Fibroblast of skin of right biceps (primary cell): ENCODE data around the gene USP6NL.

ENCODE experiments used
- DNase-seq: peaks from one replicate; pipeline ENCODE4 v3.0.0-alpha.2; 2013

The USP6NL gene

DNA sequence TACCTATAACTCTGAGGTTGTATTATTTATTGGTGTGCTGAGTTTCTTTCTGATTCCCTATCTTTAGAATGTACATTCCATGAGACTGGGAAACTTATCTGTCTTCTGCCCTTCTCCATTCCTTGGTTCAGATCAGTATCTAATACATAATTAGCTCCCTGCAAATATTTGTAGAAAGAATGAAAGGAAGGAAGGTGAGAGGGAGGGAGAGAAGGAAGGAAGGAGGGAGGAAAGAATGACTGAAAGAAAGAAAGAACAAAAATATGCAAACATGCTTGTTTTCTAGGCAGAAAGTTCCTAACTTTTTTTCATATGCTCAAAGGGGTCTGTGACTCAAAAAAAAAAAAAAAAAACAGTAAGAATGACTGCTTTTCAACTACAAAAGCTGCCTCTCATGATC lies 3.9 kb upstream of the USP6NL start:
- no peak for DNase-seq

DNA sequence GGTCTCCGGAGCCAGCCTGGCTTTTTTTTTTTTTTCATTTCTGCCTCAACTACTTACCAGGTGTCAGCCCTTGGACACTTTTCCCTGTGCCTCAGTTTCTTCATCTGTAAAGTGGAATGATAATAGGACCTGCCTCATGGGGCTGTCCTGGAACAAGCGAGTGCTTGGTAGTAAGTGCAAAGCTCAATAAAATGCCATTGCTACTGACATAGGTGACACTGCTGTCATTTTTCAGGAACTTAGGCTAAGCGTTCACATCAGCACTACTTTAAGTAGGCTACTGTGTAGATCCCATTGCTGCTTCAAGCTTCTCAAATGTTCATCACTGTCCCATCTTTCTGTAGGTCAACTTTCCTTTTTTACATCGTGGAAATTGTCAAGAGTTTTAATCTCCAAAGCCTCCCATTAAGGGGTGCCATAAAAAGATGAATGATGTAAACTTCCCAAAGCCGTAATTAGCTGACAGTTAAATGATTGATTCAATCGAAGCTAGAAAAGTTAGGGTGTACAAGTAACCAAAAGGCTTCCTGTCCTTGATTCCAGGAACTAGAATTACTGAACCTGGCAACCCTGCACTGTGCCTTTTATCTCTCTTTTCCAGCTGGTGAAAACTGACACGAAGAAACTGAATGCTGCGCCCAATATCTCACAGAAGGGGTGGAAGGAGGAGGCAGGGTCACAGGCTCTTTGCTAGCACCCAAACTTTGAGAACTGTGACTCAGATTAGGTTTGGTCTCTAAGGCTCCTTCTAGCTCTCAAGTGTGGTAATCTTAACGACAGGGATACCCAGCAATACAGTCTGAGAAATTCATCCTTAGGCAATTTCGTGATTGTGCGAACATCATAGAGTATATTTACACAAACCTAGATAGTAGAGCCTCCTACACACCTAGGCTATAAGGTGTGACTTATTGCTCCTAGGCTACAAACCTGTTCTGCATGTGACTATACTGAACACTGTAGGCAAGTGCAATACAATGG lies 861 bp upstream of the USP6NL start:
- DNase-seq = no peak

DNA sequence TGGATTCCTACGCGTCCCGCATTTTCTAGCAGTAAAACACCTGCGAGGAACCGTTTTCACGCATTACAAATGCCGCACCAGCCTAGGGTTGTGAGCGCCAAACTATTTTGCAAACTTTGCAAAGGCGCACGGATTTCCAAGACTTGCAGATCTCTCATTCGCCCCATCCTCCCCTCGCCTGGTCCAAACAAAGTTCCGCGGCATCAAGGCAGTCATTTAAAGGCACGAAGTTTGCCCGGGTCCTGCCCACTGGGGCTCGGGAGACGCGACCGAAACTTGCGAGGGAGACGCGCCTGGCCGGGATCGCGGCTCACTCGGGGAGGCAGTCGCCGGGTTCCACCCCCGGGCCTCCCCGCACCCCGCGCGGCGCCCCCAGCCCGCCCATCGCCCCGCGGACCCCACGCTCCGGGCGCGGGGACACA lies 613 bp downstream of the USP6NL start:
- DNase-seq = peak; percentile 36

DNA sequence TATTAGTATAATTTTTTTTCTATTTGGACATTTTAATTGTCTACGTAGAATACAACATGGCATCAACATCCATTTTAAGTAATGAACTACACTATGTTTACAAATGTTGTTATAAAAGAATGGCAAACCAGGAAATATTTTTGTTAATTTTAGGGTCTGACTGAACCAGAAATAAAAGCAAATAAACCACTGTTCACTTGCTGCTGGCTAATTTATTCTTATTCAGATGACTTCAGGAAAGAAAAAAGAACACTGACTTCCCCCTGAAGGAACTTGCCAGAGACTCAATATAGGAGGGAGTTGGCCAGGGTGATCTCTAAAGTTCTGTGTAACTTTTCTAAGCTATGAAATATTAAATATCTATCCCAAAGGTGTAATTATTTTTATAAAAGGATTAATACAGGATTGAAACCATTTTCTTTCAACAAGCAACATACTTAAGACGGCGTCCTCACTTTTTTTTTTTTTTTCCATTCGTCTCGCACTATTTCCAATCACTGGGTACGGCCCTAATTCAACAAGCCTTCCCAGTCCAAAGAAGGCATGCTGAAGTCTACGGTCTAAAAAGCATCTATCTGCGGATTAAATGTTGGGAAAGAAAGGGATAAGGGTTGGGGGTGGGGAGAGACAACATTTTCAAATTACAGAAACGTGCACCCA lies 1.2 kb downstream of the USP6NL start:
- no peak for DNase-seq

DNA sequence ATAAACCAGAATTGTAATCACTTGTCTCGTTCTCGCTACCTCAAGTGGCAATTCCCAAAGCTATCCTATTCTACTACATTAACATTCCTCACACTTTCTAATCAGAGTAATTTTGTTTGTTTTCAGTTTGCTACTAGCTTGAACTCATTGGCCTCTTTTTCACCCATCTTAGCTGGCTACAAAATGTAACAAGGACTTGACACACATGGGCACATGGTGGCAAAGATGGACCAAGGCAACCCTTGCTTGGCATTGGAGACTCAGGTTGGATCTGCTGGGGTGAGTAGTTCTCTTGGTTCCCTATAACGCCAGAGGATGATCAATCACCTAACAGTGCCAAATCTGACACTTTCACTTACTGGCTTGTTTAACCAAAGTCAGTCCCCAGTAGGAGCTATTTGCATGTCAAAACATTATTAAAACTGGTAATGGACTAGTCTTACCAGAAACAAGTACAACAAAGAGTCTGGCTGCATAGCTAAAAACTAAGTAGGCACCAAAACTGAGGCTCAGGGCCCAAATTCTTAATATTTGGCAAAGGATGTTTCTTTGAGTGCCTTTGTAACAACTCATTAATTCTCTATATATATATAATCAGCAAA lies 1.9 kb downstream of the USP6NL start:
- DNase-seq = no peak

DNA sequence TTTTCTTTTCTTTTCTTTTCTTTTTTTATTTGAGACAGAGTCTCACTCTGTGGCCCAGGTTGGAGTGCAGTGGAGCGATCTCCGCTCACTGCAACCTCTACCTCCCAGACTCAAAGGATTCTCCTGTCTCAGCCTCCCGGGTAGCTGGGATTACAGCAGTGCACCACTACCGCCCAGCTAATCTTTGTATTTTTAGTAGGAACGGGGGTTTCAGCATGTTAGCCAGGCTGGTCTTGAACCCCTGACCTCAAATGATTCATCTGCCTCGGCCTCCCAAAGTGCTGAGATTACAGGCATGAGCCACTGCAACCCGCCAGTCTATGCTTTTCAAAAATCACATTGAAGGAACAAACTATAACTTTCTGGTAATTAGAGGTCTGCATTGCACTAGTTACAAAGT lies 2.4 kb downstream of the USP6NL start:
- no peak for DNase-seq

DNA sequence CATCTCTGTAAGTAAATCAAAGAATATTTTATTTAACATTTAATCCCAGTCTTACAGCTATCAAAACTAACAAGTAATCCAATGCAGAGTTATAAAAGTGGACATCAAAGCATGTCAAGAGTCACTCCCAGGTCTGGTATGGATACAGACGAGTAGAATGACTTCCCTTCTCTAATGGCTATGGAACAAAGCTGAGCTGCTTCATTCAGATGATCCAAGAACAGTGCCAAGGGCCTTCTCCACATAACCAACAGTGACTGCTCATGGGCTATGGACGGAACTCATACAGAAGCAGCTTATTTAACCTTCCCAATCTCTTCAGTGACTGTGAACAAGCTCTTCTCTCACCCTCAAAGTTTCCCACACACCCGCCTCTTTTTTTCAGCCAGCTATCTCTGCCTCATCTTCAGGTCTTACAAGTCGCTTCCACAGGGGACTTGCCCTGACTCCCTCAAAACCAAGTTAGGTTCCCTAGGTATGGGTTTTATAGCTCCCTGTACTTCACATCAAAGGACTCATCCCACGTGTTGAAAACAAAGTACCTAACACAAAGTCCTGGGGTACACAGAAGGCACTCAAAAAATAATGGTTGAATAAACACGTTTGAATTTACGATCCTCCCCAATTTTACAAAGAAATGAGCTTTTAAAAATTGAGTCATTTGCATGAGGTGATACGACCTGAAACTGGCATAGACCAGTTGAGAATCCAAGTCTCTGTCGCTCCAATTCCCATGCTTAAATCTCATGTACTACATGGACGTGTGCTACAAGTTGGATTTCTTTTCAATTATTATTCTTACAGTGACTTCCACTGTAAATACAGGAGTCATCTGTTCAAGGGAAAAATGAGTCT lies 3.1 kb downstream of the USP6NL start:
- DNase-seq = no peak

DNA sequence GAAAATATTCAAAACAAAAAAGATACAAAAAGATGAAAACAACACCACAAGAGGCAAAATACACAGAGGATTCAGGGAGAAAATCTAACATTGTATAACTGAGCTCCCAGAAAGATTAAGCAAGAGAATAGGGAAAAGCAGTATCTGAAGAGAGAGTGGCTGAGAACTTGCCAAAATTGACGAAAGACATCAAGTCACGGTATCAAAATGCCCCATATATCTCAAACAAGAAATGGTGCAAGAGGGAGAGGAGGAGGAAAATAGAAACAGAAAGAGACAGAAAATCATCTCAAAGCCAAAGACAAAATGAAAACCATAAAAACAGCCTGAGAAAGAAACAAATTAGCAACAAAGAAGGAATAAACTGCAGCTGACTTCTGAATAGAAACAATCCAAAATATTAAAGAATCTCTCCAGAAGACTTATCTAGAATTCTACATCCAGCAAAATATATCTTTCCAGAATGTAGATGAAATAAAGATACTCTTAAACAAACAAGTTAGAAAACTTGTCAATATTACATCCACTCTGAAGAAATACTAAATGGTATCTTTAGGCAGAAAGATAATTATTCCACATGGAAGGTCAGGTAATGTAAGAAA lies 5.5 kb downstream of the USP6NL start:
- no peak for DNase-seq

DNA sequence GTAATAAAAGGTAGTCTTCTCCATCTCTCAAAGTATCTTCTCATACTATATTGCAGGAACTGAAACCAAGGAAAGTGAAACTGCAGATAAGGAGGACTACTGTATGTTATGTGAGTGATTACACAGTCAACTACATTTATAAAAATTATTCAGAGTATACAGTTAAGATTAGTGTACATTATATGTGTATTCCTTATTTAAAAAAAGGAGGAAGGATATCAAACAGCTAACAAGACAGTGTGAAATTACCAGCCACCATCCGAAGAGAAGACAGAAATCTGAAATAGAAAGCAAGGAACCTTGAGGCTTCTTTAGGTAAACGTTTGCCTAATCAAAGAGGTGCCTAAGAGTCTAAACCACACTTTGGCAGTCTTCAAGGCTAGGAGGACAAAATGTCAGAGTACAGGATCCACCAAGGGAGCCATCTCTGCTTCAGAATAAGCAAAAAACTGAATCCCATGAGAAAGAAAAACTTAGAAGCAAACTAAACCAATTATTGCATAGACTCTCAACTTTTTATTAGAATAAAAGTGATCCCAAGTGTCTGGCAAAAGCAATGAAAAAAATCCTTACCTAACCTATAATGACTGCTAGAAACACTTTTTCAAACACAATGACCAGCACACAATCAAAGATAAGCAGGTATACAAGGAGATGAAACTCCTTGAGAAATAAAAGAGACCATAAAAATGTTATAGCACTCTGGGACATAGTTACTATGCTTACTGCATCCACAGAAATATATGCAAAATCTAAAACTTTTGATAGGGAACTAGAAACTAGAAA lies 6.4 kb downstream of the USP6NL start:
- no peak for DNase-seq

DNA sequence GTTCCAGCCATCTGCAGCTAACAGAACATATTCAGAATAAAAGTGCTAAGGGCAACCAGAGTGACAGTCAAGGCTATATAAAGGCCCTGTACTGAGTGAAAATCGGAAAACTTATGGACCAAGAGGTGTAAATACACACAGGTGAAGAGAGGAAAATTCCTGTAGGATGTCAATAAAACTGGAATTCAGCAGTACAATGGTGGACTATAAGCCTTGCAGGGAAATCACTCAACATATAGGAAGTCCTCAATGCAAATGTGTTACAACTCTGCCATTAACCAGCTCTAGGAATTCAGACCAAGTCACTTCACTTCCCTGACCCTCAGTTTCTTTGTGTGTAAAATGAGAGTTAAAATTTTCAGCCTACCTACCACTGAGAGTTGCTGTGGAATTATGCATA lies 7.7 kb downstream of the USP6NL start:
- DNase-seq = no peak

DNA sequence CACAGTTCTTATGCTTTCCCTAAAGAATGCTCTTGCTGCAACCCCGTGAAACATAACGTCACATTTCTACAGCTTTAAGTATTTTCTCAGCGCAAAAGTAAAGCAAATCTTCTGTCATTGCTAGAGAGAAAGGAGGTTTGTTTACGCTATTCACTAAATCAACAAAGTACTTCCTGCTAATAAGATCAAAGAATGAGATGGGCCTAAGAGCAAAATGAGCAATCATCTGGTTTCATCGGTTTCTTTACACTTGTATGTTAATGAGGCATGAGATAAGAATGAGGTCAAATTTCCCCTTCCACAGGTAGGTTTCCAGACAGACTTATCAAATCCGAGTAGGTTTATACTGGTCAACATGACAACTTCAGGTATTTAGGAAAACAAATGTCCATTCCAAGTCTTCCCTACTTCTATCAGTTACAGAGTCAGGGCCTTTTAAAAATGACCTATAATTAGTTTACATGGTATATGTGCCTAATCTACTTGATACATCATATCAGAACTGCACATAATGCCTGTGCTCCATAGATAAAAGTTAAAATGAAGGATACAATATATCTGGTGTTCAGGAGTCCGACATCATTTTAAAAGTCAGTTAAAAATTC lies 8.4 kb downstream of the USP6NL start:
- no peak for DNase-seq

DNA sequence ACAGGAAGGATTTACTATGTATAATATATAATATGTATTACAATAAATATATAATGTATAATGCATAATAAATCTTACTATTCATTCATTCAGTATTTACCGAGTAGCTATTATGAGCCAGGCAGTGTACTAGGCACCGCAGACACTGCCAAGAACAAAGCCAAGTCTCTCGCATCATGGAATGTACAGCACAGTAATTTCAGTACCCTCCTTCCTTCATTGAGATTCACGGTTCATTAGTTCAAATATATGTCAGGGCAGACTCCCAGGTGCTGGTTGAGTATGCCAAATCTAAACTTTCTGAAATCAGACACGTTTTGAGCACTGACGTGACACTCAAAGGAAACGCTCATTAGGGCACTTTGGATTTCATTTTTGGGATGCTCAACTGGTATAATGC lies 9.1 kb downstream of the USP6NL start:
- DNase-seq = no peak

DNA sequence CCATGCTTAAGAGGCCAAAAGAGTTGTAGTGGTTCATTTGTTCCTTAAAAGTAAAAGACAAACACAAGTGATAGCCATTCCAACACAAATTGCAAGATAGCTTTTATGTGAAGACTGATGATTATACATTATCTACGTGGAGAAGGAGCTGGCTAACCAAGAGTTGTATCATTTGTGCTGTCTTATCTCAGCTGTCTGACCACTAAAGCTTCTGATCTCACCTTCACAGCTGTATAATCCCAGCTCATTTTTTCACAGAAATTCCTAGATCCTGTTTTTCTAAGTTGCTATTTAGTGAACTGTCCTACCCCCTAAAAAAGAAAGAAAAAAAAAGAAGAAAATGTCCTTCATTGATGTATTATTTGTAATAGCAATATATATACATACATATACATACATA lies 9.8 kb downstream of the USP6NL start:
- no peak for DNase-seq

DNA sequence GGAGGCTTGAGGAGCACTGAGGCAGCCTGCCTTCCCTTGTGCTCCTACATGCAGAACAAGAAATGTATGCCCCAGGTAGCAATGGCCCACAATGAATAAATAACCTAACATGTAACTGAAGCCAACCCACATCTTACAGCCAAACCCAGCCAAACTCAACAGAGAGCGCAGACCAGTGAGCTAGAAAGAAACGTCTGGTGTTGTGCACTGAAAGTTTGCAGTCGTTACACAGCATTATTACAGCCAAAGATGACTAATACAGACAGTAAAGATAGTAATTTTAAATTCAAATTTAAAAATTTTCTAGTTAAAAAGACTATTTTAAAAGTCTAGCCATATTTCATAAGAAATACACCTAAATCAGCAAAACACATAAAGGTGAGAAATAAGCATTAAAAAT lies 11.2 kb downstream of the USP6NL start:
- DNase-seq = no peak

DNA sequence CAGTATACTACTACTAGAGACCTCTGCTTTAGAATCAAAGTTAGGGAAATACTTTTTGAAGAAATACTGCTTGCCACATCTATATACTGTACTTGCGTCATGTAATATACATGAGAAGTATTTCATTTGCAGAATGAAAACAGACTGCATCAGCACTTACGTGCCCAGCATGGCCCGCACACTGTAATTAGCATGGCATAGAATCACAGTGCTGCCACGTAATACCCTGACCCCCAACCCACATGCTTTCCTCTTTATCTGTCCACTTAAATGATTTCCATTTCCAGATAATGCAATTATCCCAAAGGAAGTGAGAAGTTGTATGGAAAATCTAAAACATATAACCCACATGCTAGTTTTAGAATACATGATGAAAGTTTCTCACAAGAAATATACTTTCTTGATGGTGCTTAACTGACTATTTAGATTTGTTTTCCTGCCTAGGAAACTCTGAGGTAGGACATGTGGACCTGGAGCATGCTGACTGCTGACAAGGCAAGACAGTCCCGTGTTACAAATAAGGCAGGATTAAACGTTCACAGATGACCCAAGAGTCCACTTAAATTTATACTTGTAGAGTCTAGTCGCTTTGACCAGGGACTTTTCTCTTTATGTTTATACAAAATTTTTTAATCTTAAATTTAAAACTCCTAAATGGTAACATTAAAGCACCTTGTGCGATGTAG lies 12.6 kb downstream of the USP6NL start:
- DNase-seq = no peak

DNA sequence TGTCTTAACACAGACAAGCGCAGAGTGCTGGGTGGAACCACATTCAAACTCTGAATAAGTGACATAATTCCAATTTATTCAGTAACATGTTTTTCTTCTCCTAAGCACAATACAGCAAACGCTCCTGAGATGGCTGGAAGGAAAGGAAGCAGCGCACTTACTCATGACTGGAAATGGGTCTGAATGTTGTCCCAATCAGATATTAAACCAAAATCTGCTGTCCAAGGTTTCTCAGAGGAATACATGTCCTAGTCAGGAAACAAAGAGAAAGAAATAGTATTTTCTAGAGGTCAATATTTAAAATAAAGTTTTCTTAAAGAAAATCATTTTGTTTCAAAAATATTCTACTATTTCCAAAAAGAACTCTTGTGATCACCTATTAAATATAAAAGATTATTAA lies 14.0 kb downstream of the USP6NL start:
- no peak for DNase-seq

DNA sequence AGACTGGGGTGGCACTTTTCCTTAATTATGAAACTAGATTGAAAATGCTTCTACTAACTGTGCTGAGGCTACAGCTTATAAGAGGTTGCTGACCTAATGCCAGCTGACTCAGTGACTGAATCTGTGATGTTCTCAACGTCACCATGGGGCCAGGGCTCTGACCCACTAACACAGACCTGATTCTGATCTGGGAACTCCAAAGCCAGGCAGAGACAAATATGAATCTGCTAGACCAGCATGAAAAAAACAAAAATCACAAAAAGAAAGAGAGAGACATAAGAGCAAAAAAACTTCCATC lies 16.1 kb downstream of the USP6NL start:
- DNase-seq = peak; percentile 34

DNA sequence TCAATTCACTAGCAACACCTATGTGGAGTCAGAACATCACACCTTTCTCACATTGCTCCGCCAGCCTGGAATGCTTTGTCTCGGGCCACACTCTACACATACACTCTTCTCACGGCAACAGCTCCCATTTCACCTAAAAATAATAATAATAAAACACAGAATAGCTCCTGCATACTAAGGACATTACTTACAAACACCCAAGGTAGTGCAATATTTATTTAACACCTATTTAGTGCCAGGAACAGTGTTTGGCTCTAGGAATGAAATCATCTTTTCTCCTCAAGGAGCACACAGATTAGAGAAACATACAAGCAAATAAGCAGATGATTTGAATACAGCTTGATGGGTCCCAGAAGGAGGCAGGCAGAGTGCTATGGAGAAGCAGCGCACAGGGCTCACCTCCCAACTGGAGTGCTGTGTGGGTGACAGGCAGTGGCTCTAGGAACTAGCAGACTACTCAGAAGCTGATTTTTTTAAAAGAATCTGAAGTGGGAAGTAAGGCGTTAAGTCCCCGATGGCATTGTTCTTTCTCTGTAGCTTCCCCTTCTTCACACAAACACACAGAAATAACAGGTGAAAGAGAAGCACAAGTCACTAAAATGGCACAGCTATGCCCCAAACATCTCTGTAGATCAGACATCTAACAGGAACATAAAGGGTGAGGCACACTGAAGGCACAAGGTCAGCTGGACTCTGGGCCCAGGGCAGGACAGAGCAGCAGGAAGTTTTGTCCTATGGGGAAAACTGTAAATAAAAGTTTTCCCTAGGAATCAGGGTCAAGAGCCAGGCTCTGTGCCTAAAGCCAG lies 16.7 kb downstream of the USP6NL start:
- no peak for DNase-seq

DNA sequence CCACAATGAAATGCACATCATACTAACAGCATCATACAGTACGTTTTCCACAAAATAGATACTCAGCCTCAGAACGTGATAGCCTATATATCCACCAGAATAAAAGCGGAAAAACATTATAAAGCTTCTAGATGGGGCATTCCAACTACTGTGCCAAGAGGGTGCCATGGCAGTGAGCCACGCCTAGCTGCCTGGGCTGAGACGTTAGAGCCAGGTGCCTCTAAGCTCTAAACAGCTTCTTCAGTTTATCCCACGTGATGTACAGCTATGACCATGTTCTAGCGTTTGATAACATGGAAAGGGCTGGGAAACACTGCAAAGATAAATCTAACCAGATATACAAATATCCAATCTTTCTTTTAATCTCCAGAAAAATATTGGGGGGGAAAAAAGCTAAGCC lies 17.8 kb downstream of the USP6NL start:
- DNase-seq = no peak

DNA sequence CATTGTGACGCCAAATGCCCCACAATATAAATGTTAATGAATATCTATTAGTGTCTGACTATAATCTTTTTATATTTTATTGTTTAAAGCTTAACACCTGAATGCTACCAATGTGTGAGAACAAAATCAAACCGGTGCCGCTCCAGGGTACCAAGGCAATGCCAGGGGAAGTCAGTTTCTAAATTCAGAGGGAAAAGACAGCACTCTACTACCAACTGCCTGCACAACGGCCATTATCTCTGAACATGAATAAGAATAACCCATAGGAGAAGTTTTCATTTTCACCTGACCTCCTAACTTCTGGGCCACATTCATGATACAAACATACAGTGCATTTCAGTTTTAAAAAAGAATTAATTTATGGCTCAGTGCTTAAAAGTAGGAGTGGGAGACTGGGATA lies 21.7 kb downstream of the USP6NL start:
- no peak for DNase-seq
